ENCODE results near the gene PHACTR4. TPM values are rescaled to one million over a fixed set of nuclear protein-coding genes. Genes with fewer than 3 reads are reported as not detected.
A peak's percentile ranks its signal among the peaks of the same experiment; 100 is the strongest.
"Not testable (repeated sequence)": the region's sequence is repeated elsewhere in the genome, so short reads cannot be mapped to it uniquely, and the experiment has no call there.

Gene PHACTR4
- total RNA-seq, 2 donors from 2014 or later, result 21.7 to 25.9 TPM

DNA sequence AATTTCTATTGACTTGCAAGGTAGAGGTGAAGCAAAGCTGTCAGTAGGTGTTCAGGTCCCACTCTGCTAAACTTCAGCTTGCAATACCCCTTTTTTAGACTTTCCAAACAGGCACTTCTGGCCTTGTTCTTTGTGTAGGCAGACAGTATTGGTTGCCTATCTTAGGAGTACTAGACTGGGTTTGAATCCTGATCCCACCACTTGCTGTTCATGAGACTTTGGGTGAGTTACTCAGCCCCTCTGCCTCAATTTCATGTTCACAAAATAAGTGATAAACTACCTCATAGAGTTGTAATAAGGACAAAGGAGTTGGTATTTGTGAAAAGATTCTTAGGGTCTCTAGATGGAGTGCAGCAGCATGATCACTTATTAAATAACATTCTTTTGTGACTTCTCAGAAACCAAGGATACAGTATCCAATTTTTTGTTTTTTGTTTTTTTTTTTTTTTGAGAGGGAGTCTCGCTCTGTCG is 141.5 kb downstream of the PHACTR4 start:
- no peak for DNase-seq (ENCODE audit: low spot score)
- intact Hi-C loops (cut with DNase I), result no loop called here

DNA sequence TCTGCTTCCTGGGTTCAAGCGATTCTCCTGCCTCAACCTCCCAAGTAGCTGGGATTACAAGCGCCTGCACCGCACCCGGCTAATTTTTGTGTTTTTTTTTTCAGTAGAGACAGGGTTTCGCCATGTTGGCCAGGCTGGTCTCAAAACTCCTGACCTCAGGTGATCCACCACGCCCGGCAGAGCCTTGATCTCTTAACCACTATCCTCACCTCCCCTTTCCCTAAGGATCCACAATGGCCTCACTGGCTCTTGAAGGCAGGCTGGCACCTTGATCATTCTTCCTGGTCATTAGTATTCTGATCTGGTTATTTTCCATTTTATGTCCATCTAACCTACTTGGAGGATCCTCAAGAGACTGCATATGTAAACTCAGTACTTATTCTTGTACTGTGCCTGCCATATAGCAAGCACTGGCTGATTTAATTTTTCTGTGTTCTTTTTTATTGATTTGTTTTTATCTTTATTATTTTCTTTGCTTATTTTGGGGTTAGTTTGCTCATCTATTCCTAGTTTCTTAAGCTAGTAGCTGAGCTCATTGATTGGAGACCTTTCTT is 142.6 kb downstream of the PHACTR4 start:
- intact Hi-C loops (cut with DNase I), result no loop called here
- no peak for DNase-seq (ENCODE audit: low spot score)

DNA sequence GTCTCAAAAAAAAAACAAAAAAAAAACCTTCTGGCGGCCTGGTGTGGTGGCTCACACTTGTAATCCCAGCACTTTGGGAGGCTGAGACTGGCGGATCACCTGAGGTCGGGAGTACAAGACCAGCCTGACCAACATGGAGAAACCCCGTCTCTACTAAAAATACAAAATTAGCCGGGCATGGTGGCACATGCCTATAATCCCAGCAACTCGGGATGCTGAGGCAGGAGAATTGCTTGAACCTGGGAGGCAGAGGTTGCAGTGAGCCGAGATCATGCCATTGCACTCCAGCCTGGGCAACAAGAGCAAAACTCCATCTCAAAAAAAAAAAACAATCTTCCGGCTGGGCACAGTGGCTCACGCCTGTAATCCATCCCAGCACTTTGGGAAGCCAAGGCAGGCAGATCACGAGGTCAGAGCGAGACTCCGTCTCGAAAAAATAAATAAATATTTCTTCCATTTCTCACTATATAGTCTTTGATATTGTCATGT is 144.9 kb downstream of the PHACTR4 start:
- DNase-seq (ENCODE audit: low spot score); intact Hi-C loops (cut with DNase I): not testable (repeated sequence)

DNA sequence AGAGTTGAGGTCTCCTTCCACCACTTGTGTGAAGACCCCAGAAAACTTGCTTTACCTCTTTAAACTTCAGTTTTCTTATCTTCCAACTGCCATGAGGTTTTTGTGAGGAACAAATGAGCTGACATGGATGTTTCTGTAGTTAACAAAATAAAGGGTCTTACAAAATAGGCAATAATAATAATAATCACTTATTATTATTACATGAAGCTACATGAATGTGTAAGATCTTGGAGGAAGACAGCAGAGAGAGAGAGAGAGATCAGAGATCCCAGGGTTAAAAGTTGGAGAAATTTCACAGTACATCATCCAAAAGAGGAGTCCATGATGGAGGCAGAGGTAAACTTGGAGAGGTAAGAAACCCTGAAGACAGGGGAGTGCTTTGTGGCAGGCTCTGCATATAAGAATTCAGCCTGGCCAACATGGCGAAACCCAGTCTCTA is 147.0 kb downstream of the PHACTR4 start:
- DNase-seq (ENCODE audit: low spot score), result no peak
- intact Hi-C loops (cut with DNase I), result loop anchor here (5.0 kb wide), 1 partner anchor 86 kb away; no protein-coding TSS in a partner anchor

DNA sequence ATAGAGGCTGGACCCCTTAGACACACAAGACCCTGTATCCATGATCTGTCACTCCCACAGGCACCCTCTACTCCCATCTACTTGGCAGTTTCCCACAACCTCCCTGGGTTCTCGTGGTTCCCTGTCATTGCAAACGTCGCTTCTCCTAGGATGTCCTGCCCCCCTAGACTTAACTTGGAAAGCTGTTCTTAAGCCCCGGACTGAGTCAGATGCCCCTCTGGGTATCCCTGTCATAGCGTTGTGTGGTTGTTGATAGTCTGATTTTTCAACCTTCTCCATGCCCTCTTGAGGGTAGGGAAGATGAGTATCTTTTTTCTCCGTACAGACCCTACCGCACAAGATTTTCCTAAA is 148.1 kb downstream of the PHACTR4 start:
- intact Hi-C loops (cut with DNase I), result loop anchor here (5.0 kb wide), 1 partner anchor 85 kb away; no protein-coding TSS in a partner anchor
- DNase-seq (ENCODE audit: low spot score), result no peak

DNA sequence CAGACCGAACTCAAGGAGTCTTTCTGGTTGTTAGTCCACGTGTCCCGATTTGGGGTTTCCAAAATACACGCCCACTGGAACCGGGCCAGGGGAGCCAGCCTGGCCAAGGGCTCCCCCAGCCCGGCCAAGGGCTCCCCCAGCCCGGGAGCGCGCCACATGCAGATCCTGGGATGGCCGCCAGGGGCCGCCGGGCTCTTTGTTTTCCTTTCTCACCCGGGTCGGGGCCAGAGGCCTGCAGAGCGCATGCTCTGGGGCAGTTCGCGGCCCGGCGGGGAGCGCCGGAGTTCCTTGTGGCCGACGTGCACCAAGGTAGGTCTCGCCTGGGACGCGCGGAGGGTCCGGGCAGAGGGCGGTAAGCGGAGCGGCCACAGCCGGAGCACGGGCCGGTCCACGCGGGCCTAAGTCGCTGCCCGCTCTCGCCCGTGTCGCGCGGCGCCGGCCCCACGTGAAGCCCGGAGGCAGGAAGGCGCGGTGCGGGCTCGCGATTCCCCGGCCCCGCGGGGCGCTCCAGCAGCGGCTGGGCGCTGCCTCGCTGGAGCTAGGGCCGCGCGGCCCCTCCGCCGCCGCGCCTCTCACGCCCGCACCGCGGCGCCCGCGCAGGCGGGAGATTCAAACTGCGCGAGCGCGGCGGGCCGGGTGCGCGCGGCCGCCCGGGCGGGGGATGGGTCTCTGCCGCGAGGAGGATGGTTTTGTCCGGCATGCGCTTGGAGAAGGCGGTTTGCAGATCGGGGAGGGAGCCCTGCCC is 148.6 kb downstream of the PHACTR4 start:
- intact Hi-C loops (cut with DNase I), result loop anchor here (5.0 kb wide), 1 partner anchor 84 kb away; no protein-coding TSS in a partner anchor
- peak; percentile 96 for DNase-seq (ENCODE audit: low spot score)

DNA sequence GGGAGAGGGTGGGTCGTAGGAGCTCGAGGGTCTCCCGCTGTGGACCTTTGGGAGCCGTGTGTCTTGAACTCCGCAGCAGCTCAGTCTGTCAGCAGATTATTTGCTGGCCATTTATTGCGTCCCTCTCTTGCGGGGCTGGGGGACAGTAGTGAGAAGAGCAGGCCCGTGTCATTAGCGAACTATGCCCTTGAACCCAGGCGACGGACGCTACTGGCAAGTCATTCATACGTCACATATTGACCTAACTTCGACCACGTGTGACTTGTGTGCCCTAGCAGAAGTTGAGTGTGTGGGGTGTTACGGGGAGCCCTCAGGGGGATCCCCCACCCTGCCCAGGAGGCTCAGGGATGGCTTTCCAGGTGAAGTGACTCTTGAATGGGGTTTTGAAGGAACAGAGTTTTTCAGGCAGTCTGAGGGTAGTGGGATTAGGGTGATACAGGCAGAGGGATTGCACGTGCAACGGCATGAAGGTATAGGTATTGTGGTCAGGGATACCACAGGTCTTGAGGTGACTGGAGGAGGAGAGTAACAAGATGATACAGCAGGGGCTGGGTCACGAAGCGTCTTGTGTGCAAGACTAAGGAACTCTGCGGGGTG is 149.3 kb downstream of the PHACTR4 start:
- intact Hi-C loops (cut with DNase I), result loop anchor here (5.0 kb wide), 1 partner anchor 83 kb away; no protein-coding TSS in a partner anchor
- no peak for DNase-seq (ENCODE audit: low spot score)

DNA sequence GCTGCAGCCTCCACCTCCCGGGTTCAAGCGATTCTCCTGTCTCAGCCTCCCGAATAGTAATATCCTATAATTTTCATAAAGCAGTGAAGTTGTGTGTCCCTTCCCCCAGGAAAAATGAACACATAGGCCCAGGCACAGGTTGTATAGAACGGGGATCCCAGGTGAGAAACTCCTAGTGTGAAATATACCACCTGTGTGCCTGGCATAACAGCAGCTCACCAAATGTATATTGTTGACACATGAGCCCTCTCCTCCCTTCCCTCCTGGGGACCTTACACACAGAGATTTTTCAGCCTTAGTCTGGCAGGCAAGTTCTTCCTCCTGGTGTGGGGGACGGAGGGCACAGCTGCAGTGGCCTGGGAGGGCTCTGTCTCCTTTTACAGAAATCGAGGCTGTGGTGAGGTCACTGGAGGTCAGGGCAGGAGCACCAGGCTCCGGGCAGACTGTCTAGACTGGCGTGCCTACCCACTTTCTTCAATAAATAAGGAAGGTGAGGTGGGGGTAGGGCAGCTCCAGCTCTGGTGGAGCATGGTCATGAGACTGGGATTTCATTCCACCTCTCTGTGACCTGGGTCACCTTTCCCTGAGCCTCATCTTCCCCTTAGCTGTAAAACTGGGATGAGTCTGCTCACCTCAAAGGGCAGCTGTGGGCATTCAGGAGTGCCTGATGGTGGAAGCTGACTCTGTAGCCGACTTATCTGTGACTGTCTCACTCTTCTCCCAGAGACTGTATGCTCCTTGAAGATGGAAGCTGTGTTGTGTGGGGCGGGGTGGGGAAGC is 150.6 kb downstream of the PHACTR4 start:
- intact Hi-C loops (cut with DNase I), result loop anchor here (5.0 kb wide), 1 partner anchor 82 kb away; no protein-coding TSS in a partner anchor
- DNase-seq (ENCODE audit: low spot score), result no peak

DNA sequence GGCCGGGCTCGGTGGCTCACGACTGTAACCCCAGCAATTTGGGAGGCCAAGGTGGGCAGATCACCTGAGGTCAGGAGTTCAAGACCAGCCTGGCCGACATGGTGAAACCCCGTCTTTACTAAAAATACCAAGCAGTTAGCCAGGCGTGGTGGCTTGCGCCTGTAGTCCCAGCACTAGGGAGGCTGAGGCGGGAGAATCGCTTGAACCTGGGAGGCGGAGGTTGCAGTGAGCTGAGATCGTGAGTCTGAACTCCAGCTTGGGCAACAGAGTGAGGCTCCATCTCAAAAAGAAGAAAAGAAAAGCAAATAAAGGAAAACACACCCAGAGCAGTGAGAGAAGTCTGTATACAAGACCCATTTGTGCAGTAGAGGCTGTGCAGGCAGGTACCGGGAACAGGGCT is 151.3 kb downstream of the PHACTR4 start:
- intact Hi-C loops (cut with DNase I); DNase-seq (ENCODE audit: low spot score): not testable (repeated sequence)

DNA sequence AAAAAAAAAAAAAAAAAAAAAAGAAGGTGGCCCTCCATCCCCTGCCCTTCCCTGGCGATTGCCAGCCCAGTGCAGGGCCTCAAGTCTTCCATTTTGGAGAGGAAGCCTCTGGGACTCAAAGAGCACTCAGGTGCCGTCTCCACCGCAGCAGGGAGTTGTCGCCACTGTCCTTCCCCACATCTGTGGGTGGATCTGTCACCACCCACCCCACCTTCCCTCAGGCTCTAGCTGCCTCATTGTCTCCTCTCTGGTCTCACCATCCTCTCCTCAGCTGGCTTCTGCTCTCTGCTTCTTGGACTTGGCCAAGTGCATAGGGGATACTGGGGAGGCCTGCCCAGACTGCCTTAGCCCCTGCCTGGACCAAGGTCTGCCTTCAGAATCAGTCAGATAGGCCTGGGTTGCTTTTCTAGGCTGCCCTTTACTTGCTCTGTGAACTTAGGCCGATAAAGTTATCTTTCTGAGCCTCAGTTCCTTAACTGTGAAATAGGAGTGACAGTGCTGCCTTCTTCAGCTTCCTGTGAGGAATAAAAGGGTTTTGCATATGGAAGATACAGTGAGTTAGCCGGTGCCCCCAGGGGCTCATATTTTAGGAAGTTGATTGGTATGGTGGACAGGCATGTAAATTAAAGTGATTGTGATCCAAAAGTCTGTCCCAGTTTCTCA is 152.1 kb downstream of the PHACTR4 start:
- intact Hi-C loops (cut with DNase I), result no loop called here
- no peak for DNase-seq (ENCODE audit: low spot score)

DNA sequence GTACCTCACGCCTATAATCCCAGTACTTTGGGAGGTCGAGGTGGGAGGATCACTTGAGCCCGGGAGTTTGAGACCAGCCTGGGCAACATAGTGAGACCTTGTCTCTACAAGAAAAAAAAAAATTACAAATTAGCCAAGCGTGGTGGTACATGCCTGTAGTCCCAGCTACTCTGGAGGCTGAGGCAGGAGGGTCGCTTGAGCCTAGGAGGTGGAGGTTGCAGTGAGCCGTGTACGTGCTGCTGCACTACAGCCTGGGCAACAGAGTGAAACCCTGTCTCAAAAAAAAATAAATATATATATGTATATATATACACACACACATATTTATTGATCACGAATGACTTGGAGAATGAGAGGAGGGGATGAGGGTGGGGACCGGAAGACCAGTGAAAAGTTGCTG is 153.0 kb downstream of the PHACTR4 start:
- intact Hi-C loops (cut with DNase I); DNase-seq (ENCODE audit: low spot score): not testable (repeated sequence)

DNA sequence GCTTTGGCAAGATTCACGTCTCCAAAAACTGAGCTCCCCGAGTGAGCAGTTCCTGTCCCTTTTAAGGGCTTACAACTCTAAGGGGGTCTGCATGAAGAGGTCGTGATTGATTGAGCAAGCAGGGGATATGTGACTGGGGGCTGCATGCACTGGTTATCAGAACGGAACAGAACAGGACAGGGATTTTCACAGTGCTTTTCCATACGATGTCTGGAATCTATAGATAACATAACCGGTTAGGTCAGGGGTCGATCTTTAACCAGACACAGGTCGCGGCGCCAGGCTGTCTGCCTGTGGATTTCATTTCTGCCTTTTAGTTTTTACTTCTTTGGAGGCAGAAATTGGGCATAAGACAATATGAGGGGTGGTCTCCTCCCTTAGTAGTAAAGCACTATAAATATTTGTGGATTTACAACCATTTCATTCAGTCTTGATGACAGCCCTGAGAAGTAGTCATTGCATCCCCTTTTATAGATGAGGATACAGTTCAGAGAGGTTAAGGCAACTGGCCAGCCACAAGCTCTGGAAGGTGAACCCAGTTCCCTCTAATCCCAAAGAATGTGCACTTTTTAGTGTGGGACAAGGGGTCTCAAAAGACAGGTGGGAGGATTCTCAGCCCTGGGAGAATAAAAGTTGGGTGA is 155.6 kb downstream of the PHACTR4 start:
- intact Hi-C loops (cut with DNase I); DNase-seq (ENCODE audit: low spot score): not testable (repeated sequence)

DNA sequence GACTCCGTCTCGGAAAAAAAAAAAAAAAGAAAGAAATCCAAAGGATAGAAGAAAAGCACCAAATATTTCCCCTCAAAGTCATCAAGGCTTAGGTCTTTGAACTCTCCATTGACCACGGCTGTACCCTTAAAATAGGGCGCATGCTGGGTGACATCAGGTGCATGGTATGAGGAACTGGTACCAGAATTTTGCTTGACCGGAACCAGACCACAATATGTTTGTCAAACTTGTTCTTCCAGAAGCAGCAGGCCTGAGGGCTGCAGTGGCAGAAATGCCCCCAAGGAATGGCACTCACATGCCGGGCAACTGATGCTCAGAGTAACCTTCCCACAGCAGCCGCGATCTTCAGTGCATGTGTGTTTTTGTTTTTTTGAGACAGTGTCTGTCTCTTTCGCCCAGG is 157.3 kb downstream of the PHACTR4 start:
- intact Hi-C loops (cut with DNase I), result no loop called here
- DNase-seq (ENCODE audit: low spot score), result no peak

DNA sequence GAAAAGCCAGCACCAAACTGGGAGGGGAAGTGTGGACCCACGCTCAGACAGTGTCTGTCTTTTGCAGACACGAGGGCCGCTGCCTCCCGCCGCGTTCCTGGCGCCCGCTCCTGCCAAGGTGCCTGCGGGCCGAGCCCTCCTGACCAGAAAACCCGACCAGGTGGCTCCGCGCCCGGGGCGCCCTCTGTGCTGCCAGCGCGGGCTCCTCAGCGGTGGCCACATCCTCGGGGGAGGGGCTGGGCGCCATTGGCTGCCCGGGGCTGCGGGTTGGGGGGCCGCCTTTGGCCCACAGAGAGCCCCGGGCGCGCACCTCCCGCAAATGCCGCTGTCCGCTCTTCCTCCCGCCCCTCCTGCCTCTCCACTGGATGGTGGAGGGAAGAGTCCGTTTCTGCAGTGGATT is 160.9 kb downstream of the PHACTR4 start:
- DNase-seq (ENCODE audit: low spot score), result no peak
- intact Hi-C loops (cut with DNase I), result loop anchor here in 1 of 2 donors (5.0 kb wide), 1 partner anchor 77 kb away; no protein-coding TSS in a partner anchor

DNA sequence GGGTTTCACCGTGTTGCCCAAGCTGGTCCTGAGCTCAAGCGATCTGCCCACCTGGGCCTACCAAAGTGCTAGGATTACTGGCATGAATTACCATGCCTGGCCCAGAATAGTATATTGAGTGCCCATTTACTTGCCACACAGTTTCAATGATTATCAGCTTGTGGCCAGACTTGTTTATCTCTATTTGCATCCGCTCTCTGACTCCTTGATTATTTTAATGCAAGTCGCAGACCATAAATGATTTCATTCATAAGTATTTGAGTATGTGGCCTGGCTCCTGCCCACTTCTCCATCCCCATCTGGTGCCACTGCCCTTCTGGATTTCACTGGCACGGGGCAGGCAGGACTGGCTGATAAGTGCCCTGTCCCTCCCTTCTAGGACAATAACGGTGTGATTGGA is 165.1 kb downstream of the PHACTR4 start:
- intact Hi-C loops (cut with DNase I), result loop anchor here in 1 of 2 donors (5.0 kb wide), 1 partner anchor 73 kb away; no protein-coding TSS in a partner anchor
- no peak for DNase-seq (ENCODE audit: low spot score)

DNA sequence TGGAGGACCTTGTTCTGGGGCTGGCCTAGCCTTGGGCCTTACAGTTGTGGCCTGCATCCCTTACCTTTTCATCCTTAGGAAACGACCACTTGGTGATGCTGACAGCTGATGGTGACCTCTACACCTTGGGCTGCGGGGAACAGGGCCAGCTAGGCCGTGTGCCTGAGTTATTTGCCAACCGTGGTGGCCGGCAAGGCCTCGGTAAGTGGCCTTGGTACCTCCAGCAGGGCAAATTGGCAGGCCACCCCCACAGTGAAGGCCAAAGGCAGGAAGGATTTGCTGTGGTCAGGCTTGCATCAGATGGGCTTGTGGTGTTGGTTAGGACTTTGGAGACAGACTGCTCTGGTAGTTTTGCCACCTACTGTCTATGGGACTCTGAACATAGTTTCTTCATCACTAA is 165.6 kb downstream of the PHACTR4 start:
- intact Hi-C loops (cut with DNase I), result no loop called here
- DNase-seq (ENCODE audit: low spot score), result no peak

DNA sequence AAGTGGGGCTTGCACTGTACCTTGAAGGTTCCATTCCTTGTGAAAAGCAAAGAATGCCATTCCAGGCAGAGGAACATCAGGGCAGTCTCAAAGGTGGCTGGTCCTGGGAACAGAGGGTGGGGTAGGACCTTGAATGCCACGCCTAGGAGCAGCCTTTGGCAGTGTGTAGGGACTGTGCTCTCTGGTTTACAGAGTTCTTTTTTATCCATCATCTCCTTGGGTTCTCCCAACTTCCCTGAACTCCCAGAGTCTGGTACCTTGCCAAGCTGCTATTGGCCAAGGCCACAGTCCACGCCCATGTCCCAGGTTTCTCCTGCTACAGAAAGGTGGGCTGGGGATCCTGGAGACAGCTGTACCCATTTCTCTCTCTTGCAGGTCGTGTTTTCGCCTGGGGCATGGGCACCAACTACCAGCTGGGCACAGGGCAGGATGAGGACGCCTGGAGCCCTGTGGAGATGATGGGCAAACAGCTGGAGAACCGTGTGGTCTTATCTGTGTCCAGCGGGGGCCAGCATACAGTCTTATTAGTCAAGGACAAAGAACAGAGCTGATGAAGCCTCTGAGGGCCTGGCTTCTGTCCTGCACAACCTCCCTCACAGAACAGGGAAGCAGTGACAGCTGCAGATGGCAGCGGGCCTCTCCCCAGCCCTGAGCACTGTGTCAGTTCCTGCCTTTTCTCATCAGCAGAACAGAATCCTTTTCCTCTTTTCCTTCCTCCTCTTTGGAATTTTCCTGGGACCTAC is 168.1 kb downstream of the PHACTR4 start:
- DNase-seq (ENCODE audit: low spot score), result no peak
- intact Hi-C loops (cut with DNase I), result no loop called here

DNA sequence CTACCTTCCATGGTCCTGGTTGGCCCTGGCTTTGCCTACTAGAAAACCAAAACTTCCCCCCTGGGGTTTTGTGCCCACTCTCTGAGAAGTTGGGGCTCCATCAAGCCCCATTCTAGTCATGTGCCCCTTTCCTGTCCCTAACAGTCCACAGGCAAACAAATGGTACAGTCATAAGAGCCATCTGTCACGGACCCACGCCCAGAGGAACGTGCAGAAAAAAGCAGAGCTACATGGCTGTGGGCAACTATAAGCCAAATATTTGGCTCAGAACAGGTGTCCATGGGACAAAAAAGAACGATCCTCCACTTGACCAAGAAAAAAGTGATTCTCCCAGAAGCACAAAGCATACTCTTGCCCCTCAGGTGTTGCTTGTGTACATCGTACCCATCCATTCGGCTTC is 168.7 kb downstream of the PHACTR4 start:
- intact Hi-C loops (cut with DNase I), result no loop called here

More for the DNA sequence above, 168.7 kb downstream of the PHACTR4 start:
- DNase-seq (ENCODE audit: low spot score), result no peak
